HL-60 (cell line): ENCODE results near the gene GPR162.

Experiments used
- TF ChIP-seq, protein P1 (sequence below): IDR thresholded peaks from one replicate; pipeline ENCODE4 v1.5.1; 2011; ENCODE audit warnings: low read length, control low read depth, inconsistent platforms; ENCODE audit not compliant: insufficient read depth
- TF ChIP-seq, protein P2 (sequence below): IDR thresholded peaks from 2 replicates; pipeline ENCODE4 v1.6.1; 2012; ENCODE audit warnings: low read depth; ENCODE audit not compliant: insufficient replicate concordance

DNA sequence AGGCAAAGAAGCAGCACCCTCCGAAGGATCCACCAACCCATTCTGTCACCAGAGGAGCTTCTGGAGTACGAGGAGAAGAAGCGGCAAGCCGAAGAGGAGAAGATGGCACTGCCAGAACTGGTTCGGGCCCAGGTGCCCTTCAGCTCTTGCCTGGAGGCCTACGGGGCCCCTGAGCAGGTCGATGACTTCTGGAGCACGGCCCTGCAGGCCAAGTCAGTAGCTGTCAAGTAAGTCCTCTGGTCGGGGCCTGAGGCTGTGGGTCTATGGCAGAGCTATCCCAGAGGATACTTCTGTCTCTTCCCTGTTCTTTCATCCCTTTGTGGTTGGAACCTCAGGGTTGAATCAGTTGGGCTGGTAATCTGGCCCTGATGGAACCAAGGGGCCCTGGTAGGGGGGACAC lies 39.8 kb downstream of the GPR162 start:
- TF ChIP-seq, protein P1, sequence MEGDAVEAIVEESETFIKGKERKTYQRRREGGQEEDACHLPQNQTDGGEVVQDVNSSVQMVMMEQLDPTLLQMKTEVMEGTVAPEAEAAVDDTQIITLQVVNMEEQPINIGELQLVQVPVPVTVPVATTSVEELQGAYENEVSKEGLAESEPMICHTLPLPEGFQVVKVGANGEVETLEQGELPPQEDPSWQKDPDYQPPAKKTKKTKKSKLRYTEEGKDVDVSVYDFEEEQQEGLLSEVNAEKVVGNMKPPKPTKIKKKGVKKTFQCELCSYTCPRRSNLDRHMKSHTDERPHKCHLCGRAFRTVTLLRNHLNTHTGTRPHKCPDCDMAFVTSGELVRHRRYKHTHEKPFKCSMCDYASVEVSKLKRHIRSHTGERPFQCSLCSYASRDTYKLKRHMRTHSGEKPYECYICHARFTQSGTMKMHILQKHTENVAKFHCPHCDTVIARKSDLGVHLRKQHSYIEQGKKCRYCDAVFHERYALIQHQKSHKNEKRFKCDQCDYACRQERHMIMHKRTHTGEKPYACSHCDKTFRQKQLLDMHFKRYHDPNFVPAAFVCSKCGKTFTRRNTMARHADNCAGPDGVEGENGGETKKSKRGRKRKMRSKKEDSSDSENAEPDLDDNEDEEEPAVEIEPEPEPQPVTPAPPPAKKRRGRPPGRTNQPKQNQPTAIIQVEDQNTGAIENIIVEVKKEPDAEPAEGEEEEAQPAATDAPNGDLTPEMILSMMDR, result no peak
- TF ChIP-seq, protein P2, sequence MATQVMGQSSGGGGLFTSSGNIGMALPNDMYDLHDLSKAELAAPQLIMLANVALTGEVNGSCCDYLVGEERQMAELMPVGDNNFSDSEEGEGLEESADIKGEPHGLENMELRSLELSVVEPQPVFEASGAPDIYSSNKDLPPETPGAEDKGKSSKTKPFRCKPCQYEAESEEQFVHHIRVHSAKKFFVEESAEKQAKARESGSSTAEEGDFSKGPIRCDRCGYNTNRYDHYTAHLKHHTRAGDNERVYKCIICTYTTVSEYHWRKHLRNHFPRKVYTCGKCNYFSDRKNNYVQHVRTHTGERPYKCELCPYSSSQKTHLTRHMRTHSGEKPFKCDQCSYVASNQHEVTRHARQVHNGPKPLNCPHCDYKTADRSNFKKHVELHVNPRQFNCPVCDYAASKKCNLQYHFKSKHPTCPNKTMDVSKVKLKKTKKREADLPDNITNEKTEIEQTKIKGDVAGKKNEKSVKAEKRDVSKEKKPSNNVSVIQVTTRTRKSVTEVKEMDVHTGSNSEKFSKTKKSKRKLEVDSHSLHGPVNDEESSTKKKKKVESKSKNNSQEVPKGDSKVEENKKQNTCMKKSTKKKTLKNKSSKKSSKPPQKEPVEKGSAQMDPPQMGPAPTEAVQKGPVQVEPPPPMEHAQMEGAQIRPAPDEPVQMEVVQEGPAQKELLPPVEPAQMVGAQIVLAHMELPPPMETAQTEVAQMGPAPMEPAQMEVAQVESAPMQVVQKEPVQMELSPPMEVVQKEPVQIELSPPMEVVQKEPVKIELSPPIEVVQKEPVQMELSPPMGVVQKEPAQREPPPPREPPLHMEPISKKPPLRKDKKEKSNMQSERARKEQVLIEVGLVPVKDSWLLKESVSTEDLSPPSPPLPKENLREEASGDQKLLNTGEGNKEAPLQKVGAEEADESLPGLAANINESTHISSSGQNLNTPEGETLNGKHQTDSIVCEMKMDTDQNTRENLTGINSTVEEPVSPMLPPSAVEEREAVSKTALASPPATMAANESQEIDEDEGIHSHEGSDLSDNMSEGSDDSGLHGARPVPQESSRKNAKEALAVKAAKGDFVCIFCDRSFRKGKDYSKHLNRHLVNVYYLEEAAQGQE, result no peak
